ENCODE results near the gene FAM83F. TPM values are rescaled to one million over a fixed set of nuclear protein-coding genes. Genes with fewer than 3 reads are reported as not detected.

FAM83F gene
- total and polyA plus RNA-seq, 10 of the 15 experiments (the other 5 are each of a cell fraction or from before 2014, with no cell fraction given) = 0.01 to 0.05 (median 0.01) TPM; not detected in 7

DNA sequence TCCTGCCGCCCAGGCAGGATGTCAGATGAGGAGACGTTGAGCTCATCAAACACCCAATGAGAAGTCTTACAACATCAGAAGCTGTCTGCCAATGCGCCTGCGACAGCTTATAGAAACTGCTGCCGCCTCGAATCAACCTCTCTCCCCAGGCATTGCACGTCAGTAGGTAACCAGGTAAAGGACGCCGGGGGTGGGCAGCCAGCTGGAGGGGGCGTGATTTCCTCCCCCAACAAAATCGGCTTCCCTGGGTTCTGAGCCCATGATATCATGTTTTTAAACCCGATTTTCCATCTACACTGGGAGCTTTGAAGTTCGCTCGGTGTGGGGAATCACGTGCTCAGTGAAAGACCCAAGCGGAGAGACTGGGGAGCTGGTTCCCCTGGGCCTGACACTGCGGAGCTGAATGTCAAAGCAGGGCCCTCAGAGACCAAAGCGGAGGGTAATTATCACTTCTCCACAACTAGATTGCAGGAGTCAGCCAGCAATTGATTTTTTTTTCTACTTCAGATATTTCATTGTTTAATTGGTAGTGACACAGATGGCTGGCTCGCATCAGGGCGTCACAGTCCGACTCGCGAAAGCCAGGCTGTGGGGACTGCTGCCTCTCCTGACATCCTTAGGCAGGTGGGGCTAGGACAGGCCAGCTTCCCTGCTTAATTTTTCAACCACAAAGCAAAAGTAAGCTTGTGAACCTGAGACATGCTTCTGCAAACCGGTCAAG is 15.4 kb downstream of the FAM83F start:
- H3K4me3 ChIP-seq = no peak overlapping the region
- H3K9me3 ChIP-seq (replicated peaks; ENCODE audit: control insufficient read depth, insufficient read depth, low read length) = no peaks in the 10 kb centered on the region
- H3K4me2 ChIP-seq (ENCODE audit: control insufficient read depth, insufficient read depth) = no peak overlapping the region
- peaks cover 4 to 11% of the 10 kb centered on the region in 2 experiments for H3K27me3 ChIP-seq (replicated peaks in 1 of 2; ENCODE audit: control insufficient read depth in 2 of 2, insufficient read depth in 2 of 2, low read length in 1 of 2)
- RAD21 ChIA-PET (ENCODE audit: unreplicated experiment) = no interaction called here
- SMC1A ChIA-PET (ENCODE audit: uncharacterized antibody, unreplicated experiment) = interaction anchor here (1.6 kb wide), 1 partner anchor 15 kb away, joined by 5 read pairs; no protein-coding TSS in a partner anchor
- no peak for TF ChIP-seq MYB (IDR thresholded peaks at IDR 0.05; ENCODE audit: borderline replicate concordance, low read depth, low read length)
- no peak for TF ChIP-seq CHD4 (IDR thresholded peaks at IDR 0.05)
- no peaks in the 10 kb centered on the region for H3K79me2 ChIP-seq (ENCODE audit: control insufficient read depth, insufficient read depth, low read length)
- in situ Hi-C loops (cut with MboI) (no loop called here), intact Hi-C loops (cut with micrococcal nuclease; ENCODE audit: unreplicated experiment) (no loop called here)
- WGBS (ENCODE audit: insufficient coverage, insufficient replicate concordance, low lambda C conversion rate, missing lambda C conversion rate) = 35% methylated on average over 24 of the region's 24 CpGs
- ATAC-seq (no peak), FAIRE-seq (no peak), DNase-seq (ENCODE audit: low read depth, low spot score) (no peak)
- no peak overlapping the region for H3K9ac ChIP-seq (ENCODE audit: control insufficient read depth, insufficient read depth, low read length)
- H3K36me3 ChIP-seq (ENCODE audit: control insufficient read depth in 2 of 2, insufficient read depth in 2 of 2, low read length in 1 of 2) = no peaks in the 10 kb centered on the region
- H3K4me1 ChIP-seq (ENCODE audit: control insufficient read depth, insufficient read depth, low read length) = no peaks in the 10 kb centered on the region
- CTCF ChIA-PET = interaction anchor here (0.7 to 3.1 kb wide), 2 partner anchors 14 to 1132 kb away, joined by 3 to 15 read pairs; no protein-coding TSS in a partner anchor
- no peak overlapping the region for H3K27ac ChIP-seq (ENCODE audit: control insufficient read depth, insufficient read depth)
- POLR2A ChIA-PET = no interaction called here
- H4K20me1 ChIP-seq (ENCODE audit: control insufficient read depth, insufficient read depth) = no peaks in the 10 kb centered on the region
- H2AFZ ChIP-seq (ENCODE audit: control insufficient read depth, low read depth, low read length) = no peak overlapping the region
- BruUV-seq (replicated peaks) = no TSS peak

DNA sequence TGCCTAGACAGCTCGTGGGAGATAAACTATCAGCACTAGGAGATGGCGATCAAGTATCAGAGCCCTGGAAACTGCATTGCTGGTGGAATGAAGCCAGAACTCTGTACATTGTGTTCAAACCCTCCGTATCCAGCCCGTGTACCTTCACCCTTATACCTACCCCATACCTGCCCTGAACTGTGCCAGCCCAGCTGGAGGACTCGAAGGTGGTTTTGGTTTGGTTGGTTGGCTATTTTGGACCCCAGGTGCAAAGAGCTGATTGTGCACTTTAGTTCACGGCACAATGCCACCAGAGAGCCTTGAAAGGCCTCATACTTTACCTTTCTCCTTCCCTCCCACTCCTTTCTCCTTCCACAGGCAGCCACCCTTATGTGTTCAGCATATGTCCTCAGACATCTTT is 16.0 kb downstream of the FAM83F start:
- in situ Hi-C loops (cut with MboI) (no loop called here), intact Hi-C loops (cut with micrococcal nuclease; ENCODE audit: unreplicated experiment) (no loop called here)
- Histone ChIP-seq H3K36me3 (ENCODE audit: control insufficient read depth in 2 of 2, insufficient read depth in 2 of 2, low read length in 1 of 2) (no peaks in the 10 kb centered on the region), H3K9me3 (replicated peaks; ENCODE audit: control insufficient read depth, insufficient read depth, low read length) (no peaks in the 10 kb centered on the region), H3K27ac (ENCODE audit: control insufficient read depth, insufficient read depth) (no peak overlapping the region), H3K4me2 (ENCODE audit: control insufficient read depth, insufficient read depth) (no peak overlapping the region), H3K79me2 (ENCODE audit: control insufficient read depth, insufficient read depth, low read length) (no peaks in the 10 kb centered on the region), H3K27me3 (replicated peaks in 1 of 2; ENCODE audit: control insufficient read depth in 2 of 2, insufficient read depth in 2 of 2, low read length in 1 of 2) (peaks cover 4 to 9% of the 10 kb centered on the region in 2 experiments), H4K20me1 (ENCODE audit: control insufficient read depth, insufficient read depth) (no peaks in the 10 kb centered on the region), H3K4me1 (ENCODE audit: control insufficient read depth, insufficient read depth, low read length) (no peaks in the 10 kb centered on the region), H2AFZ (ENCODE audit: control insufficient read depth, low read depth, low read length) (no peak overlapping the region), H3K4me3 (no peak overlapping the region), H3K9ac (ENCODE audit: control insufficient read depth, insufficient read depth, low read length) (no peak overlapping the region)
- RAD21 ChIA-PET (ENCODE audit: unreplicated experiment) = no interaction called here
- 15% methylated on average over 6 of the region's 6 CpGs for WGBS (ENCODE audit: insufficient coverage, insufficient replicate concordance, low lambda C conversion rate, missing lambda C conversion rate)
- ATAC-seq = no peak
- CTCF ChIA-PET = interaction anchor here (1.0 to 3.1 kb wide), 2 partner anchors 13 to 78 kb away, joined by 3 to 15 read pairs; no protein-coding TSS in a partner anchor
- SMC1A ChIA-PET (ENCODE audit: uncharacterized antibody, unreplicated experiment) = interaction anchor here (1.6 kb wide), 1 partner anchor 14 kb away, joined by 5 read pairs; no protein-coding TSS in a partner anchor
- no peak for FAIRE-seq
- DNase-seq (ENCODE audit: low read depth, low spot score) = no peak
- POLR2A ChIA-PET = no interaction called here
- BruUV-seq (replicated peaks) = no TSS peak
- TF ChIP-seq ZNF384 (IDR thresholded peaks at IDR 0.05; ENCODE audit: borderline replicate concordance, low read depth, low read length) (no peak), RBBP5 (conservative IDR thresholded peaks at IDR 0.05) (no peak), FOXM1 (IDR thresholded peaks at IDR 0.05; ENCODE audit: low read depth, low read length) (no peak), TCF12 (IDR thresholded peaks at IDR 0.05; ENCODE audit: low read depth, low read length) (no peak), YY1 (IDR thresholded peaks at IDR 0.05; ENCODE audit: low read depth, low read length) (no peak), SUPT20H (IDR thresholded peaks at IDR 0.05; ENCODE audit: borderline replicate concordance, control insufficient read depth, low read depth, low read length) (no peak), ETV6 (conservative IDR thresholded peaks at IDR 0.05 in 1 of 2, IDR thresholded peaks at IDR 0.05 in 1 of 2; ENCODE audit: borderline replicate concordance in 1 of 2, low read depth in 1 of 2) (no peak), NFIC (IDR thresholded peaks at IDR 0.05; ENCODE audit: low read depth, low read length) (no peak)
- TF ChIP-seq, protein P1, sequence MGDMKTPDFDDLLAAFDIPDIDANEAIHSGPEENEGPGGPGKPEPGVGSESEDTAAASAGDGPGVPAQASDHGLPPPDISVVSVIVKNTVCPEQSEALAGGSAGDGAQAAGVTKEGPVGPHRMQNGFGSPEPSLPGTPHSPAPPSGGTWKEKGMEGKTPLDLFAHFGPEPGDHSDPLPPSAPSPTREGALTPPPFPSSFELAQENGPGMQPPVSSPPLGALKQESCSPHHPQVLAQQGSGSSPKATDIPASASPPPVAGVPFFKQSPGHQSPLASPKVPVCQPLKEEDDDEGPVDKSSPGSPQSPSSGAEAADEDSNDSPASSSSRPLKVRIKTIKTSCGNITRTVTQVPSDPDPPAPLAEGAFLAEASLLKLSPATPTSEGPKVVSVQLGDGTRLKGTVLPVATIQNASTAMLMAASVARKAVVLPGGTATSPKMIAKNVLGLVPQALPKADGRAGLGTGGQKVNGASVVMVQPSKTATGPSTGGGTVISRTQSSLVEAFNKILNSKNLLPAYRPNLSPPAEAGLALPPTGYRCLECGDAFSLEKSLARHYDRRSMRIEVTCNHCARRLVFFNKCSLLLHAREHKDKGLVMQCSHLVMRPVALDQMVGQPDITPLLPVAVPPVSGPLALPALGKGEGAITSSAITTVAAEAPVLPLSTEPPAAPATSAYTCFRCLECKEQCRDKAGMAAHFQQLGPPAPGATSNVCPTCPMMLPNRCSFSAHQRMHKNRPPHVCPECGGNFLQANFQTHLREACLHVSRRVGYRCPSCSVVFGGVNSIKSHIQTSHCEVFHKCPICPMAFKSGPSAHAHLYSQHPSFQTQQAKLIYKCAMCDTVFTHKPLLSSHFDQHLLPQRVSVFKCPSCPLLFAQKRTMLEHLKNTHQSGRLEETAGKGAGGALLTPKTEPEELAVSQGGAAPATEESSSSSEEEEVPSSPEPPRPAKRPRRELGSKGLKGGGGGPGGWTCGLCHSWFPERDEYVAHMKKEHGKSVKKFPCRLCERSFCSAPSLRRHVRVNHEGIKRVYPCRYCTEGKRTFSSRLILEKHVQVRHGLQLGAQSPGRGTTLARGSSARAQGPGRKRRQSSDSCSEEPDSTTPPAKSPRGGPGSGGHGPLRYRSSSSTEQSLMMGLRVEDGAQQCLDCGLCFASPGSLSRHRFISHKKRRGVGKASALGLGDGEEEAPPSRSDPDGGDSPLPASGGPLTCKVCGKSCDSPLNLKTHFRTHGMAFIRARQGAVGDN (IDR thresholded peaks at IDR 0.05) = no peak

Data from GM12878 (cell line).